Loucy (cell line): ENCODE measurements around the gene WDR83.

Experiments
- H2AFZ ChIP-seq: fragments of 200-600 bp; sonication (generic); 2 replicates; pipeline ENCODE4 v1.6.0; 2016; ENCODE audit warnings: antibody characterized with exemption, mild to moderate bottlenecking, low read length, moderate library complexity
- H3F3A ChIP-seq: fragments of 200-600 bp; 2 replicates; pipeline ENCODE4 v1.6.0; 2016; ENCODE audit warnings: antibody characterized with exemption, low read depth, mild to moderate bottlenecking
- H3K27me3 ChIP-seq: fragments of 200-600 bp; sonication (generic); 2 replicates; pipeline ENCODE4 v1.6.1; 2014; ENCODE audit warnings: low read length, mild to moderate bottlenecking; ENCODE audit not compliant: insufficient read depth, poor library complexity, severe bottlenecking
- H3K36me3 ChIP-seq: fragments of 200-600 bp; sonication (generic); 2 replicates; pipeline ENCODE4 v1.6.1; 2016; ENCODE audit warnings: low read length; ENCODE audit not compliant: insufficient read depth
- H3K4me1 ChIP-seq: fragments of 200-600 bp; sonication (generic); 2 replicates; pipeline ENCODE4 v1.5.1; 2014; ENCODE audit warnings: low read length, mild to moderate bottlenecking; ENCODE audit not compliant: insufficient read depth, poor library complexity, severe bottlenecking
- H3K4me2 ChIP-seq: fragments of 200-600 bp; sonication (generic); 2 replicates; pipeline ENCODE4 v1.6.0; 2014; ENCODE audit warnings: antibody characterized with exemption, low read length, low read depth, mild to moderate bottlenecking; ENCODE audit not compliant: poor library complexity, severe bottlenecking
- H3K4me3 ChIP-seq: fragments of 200-600 bp; sonication (generic); 2 replicates; pipeline ENCODE4 v1.5.1; 2014; ENCODE audit warnings: low read length, mild to moderate bottlenecking, mixed read lengths; ENCODE audit not compliant: poor library complexity, severe bottlenecking
- H3K79me2 ChIP-seq: fragments of 200-600 bp; sonication (generic); 2 replicates; pipeline ENCODE4 v1.6.1; 2014; ENCODE audit warnings: low read length; ENCODE audit not compliant: insufficient read depth
- H3K9ac ChIP-seq: fragments of 200-600 bp; sonication (generic); 2 replicates; pipeline ENCODE4 v1.6.0; 2014; ENCODE audit warnings: mild to moderate bottlenecking, low read depth, low read length, moderate library complexity; ENCODE audit not compliant: poor library complexity, severe bottlenecking
- H3K9me2 ChIP-seq: fragments of 200-600 bp; sonication (generic); replicated peaks from 2 replicates; pipeline ENCODE4 v1.6.1; 2016; ENCODE audit warnings: low read depth, low read length, mixed read lengths
- H3K9me3 ChIP-seq: fragments of 200-600 bp; sonication (generic); 2 replicates; pipeline ENCODE4 v1.6.1; 2014; ENCODE audit warnings: mild to moderate bottlenecking, antibody characterized with exemption, low read length, low read depth; ENCODE audit not compliant: insufficient read depth
- H4K20me1 ChIP-seq: fragments of 200-600 bp; sonication (generic); 2 replicates; pipeline ENCODE4 v1.6.0; 2014; ENCODE audit warnings: antibody characterized with exemption, low read length, mild to moderate bottlenecking; ENCODE audit not compliant: insufficient read depth, poor library complexity, severe bottlenecking
- EZH2phosphoT487 ChIP-seq: fragments of 200-600 bp; IDR thresholded peaks from 2 replicates; pipeline ENCODE4 v1.6.1; 2018; ENCODE audit warnings: antibody characterized with exemption, mild to moderate bottlenecking, moderate library complexity, borderline replicate concordance
- TF ChIP-seq, protein P1 (sequence below): fragments of 200-600 bp; sonication (generic); conservative IDR thresholded peaks from 2 replicates; pipeline ENCODE4 v1.5.1; 2014; ENCODE audit warnings: mild to moderate bottlenecking, antibody characterized with exemption, low read length

The WDR83 gene

DNA sequence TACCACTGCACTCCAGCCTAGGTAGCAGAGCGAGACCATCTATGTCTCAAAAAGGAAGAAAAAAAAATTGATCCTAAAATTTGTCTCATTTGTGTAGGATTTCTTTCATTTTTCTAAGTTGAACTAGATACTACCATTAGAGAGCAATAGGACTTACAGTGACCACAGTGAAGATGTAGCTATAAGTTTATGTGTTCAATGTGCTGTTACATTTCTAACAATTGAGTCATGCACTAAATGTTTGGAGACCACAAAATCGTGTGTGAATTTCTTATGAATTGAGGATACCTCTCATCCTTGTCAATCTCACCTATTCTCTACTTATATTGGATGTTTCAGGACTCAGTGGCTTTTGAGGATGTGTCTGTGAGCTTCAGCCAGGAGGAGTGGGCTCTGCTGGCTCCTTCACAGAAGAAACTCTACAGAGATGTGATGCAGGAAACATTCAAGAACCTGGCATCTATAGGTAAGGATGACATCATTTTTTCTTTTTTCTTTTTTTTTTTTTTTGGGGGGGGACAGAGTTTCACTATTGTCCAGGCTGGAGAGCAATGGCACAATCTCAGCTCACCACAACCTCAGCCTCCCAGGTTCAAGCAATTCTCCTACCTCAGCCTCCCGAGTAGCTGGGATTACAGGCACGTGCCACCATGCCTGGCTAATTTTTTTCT lies 43.1 kb upstream of the WDR83 start:
- no peaks in the 10 kb centered on the region for H3K27me3 ChIP-seq
- no peaks in the 10 kb centered on the region for H3K9me2 ChIP-seq
- peaks cover 23% of the 10 kb centered on the region for H3K79me2 ChIP-seq
- H3K4me3 ChIP-seq, result no peak overlapping the region
- H4K20me1 ChIP-seq, result peaks cover 19% of the 10 kb centered on the region
- no peak overlapping the region for H3K4me2 ChIP-seq
- no peaks in the 10 kb centered on the region for H3F3A ChIP-seq
- H2AFZ ChIP-seq, result no peak overlapping the region
- H3K4me1 ChIP-seq, result no peaks in the 10 kb centered on the region
- peaks cover 7% of the 10 kb centered on the region; the same call in 1 of the 2 replicates for H3K9me3 ChIP-seq
- TF ChIP-seq EZH2phosphoT487, result no peak
- TF ChIP-seq, protein P1, sequence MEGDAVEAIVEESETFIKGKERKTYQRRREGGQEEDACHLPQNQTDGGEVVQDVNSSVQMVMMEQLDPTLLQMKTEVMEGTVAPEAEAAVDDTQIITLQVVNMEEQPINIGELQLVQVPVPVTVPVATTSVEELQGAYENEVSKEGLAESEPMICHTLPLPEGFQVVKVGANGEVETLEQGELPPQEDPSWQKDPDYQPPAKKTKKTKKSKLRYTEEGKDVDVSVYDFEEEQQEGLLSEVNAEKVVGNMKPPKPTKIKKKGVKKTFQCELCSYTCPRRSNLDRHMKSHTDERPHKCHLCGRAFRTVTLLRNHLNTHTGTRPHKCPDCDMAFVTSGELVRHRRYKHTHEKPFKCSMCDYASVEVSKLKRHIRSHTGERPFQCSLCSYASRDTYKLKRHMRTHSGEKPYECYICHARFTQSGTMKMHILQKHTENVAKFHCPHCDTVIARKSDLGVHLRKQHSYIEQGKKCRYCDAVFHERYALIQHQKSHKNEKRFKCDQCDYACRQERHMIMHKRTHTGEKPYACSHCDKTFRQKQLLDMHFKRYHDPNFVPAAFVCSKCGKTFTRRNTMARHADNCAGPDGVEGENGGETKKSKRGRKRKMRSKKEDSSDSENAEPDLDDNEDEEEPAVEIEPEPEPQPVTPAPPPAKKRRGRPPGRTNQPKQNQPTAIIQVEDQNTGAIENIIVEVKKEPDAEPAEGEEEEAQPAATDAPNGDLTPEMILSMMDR, result no peak
- H3K36me3 ChIP-seq, result peaks cover 29% of the 10 kb centered on the region
- H3K9ac ChIP-seq, result no peak overlapping the region

DNA sequence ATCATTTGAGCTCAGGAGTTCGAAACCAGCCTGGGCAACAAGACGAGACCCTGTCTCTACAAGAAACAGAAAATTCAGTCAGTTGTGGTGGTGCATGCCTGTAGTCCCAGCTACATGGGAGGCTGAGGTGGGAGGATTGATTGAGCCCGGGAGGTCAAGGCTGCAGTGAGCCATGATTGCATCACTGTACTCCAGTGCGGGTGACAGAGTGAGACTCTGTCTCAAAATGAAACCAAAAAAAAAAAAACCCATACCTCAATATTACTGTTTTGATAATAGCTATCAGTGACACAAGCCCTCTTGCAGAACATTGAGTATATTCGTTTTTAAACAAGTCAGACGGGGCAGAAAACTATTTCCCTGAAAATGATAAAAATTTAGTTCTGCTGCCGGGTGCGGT lies 39.6 kb upstream of the WDR83 start:
- no peaks in the 10 kb centered on the region for H3K4me1 ChIP-seq
- H3K79me2 ChIP-seq, result no peaks in the 10 kb centered on the region
- H3K9ac ChIP-seq, result no peak overlapping the region
- no peak for TF ChIP-seq EZH2phosphoT487
- TF ChIP-seq, protein P1, result no peak
- peaks cover 4% of the 10 kb centered on the region for H4K20me1 ChIP-seq
- no peaks in the 10 kb centered on the region for H3F3A ChIP-seq
- H3K4me3 ChIP-seq, result no peak overlapping the region
- no peaks in the 10 kb centered on the region for H3K27me3 ChIP-seq
- H3K9me2 ChIP-seq, result no peaks in the 10 kb centered on the region
- H3K4me2 ChIP-seq, result no peak overlapping the region
- peaks cover 39% of the 10 kb centered on the region for H3K36me3 ChIP-seq
- peaks cover 7% of the 10 kb centered on the region; the same call in 1 of the 2 replicates for H3K9me3 ChIP-seq
- H2AFZ ChIP-seq, result no peak overlapping the region

DNA sequence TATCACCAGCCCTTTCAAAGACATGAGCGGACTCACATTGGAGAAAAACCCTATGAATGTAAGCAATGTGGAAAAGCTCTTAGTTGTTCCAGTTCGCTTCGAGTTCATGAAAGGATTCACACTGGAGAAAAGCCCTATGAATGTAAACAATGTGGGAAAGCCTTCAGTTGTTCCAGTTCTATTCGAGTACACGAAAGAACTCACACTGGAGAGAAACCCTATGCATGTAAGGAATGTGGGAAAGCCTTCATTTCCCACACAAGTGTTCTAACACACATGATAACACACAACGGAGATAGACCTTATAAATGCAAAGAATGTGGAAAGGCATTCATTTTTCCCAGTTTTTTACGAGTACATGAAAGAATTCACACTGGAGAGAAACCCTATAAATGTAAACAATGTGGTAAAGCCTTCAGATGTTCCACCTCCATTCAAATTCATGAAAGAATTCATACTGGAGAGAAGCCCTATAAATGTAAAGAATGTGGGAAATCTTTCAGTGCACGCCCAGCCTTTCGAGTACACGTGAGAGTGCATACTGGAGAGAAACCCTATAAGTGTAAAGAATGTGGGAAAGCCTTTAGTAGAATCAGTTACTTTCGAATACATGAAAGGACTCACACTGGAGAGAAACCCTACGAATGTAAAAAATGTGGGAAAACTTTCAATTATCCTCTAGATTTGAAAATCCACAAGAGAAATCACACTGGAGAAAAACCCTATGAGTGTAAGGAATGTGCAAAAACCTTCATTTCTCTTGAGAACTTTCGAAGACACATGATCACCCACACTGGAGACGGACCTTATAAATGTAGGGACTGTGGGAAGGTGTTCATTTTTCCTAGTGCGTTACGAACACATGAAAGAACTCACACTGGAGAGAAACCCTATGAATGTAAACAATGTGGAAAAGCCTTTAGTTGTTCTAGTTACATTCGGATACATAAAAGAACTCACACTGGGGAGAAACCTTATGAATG lies 38.3 kb upstream of the WDR83 start:
- no peak overlapping the region for H3K4me2 ChIP-seq
- H3K9me2 ChIP-seq, result no peaks in the 10 kb centered on the region
- H3K9me3 ChIP-seq, result peaks cover 7% of the 10 kb centered on the region; the same call in 1 of the 2 replicates
- H3K4me1 ChIP-seq, result no peaks in the 10 kb centered on the region
- H3F3A ChIP-seq, result no peaks in the 10 kb centered on the region
- peaks cover 4% of the 10 kb centered on the region for H4K20me1 ChIP-seq
- no peaks in the 10 kb centered on the region for H3K27me3 ChIP-seq
- H3K79me2 ChIP-seq, result no peaks in the 10 kb centered on the region
- no peak overlapping the region for H2AFZ ChIP-seq
- peaks cover 39% of the 10 kb centered on the region for H3K36me3 ChIP-seq
- TF ChIP-seq, protein P1, result no peak
- TF ChIP-seq EZH2phosphoT487, result no peak
- H3K9ac ChIP-seq, result no peak overlapping the region
- H3K4me3 ChIP-seq, result no peak overlapping the region
